ENCODE measurements around the gene RPL37.

DNA sequence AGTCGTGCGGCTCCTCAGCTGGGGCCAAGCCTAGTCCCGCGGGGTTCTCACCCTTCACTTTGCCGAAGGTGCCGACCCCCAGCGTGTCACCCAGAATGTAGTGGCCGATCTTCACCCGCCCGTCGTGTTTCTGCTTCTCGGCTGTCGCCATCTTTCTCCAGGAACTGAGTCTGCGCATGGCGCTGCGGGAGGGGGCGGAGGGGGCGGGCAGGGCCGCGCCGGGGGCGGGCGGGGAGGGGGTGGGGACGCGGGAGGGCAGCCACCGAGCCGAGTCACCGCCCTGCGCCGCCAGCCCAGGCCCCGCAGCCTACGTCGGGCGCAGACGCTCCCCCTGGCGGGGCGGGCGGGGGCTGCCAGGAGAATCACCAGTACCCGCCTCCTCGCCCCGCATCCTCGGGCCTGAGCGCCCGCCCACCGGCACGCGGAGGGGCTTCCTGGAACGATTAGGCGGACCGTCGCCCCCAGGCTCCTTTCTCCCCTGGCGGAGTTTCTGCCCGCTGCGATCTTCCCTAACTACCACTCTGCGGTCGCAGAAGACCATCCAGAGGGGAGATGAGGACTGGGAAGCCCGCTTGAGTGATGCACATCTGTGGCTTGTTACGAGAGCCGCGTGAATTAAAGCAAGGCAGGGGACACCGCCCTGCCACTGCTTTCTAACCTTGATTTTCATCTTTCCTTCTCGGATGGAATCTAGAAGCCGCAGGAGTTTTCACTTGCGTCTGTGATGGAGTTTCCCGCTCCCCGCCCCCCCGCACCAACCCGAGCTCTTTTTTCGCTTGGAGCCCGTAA, 36.8 kb downstream of the RPL37 start, which contains the start of gene PRKAA1:
- TF ChIP-seq, protein P1, sequence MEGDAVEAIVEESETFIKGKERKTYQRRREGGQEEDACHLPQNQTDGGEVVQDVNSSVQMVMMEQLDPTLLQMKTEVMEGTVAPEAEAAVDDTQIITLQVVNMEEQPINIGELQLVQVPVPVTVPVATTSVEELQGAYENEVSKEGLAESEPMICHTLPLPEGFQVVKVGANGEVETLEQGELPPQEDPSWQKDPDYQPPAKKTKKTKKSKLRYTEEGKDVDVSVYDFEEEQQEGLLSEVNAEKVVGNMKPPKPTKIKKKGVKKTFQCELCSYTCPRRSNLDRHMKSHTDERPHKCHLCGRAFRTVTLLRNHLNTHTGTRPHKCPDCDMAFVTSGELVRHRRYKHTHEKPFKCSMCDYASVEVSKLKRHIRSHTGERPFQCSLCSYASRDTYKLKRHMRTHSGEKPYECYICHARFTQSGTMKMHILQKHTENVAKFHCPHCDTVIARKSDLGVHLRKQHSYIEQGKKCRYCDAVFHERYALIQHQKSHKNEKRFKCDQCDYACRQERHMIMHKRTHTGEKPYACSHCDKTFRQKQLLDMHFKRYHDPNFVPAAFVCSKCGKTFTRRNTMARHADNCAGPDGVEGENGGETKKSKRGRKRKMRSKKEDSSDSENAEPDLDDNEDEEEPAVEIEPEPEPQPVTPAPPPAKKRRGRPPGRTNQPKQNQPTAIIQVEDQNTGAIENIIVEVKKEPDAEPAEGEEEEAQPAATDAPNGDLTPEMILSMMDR (IDR thresholded peaks at IDR 0.05) = peak; percentile 41 to 82 (median 74)
- peak; percentile 25 to 49 for TF ChIP-seq POLR2A (IDR thresholded peaks at IDR 0.05)

Data from Peyer's patch (tissue), 4 donors.